Pons (tissue), 1 donor: Measurements from ENCODE around the gene CYP2J2.
"Not testable (repeated sequence)": the region's sequence is repeated elsewhere in the genome, so short reads cannot be mapped to it uniquely, and the experiment has no call there.

Experiments
- DNase-seq: peaks from one replicate; pipeline ENCODE4 v3.0.0-alpha.2; 2016; ENCODE audit warnings: low spot score

Gene CYP2J2

DNA sequence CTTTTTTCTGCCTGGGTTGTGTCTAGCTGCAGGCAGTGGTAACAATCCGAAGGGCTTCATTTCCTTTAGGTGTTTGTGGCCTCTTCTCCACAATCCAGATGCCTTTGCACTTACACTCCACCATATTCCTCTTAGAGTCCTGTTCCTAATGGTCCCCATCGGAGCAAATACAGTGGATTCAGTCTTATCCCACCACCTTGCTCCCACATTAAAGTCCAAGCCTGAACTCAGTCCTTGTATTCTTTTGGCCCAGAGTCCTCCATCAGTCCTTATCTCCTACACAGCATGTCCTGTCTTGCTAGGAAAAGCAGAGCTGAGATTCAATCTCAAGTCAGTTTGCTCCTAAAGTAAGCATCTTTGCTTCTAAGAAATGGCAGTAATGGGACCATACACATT is 8.8 kb downstream of the CYP2J2 start:
- peak; percentile 37 for DNase-seq

DNA sequence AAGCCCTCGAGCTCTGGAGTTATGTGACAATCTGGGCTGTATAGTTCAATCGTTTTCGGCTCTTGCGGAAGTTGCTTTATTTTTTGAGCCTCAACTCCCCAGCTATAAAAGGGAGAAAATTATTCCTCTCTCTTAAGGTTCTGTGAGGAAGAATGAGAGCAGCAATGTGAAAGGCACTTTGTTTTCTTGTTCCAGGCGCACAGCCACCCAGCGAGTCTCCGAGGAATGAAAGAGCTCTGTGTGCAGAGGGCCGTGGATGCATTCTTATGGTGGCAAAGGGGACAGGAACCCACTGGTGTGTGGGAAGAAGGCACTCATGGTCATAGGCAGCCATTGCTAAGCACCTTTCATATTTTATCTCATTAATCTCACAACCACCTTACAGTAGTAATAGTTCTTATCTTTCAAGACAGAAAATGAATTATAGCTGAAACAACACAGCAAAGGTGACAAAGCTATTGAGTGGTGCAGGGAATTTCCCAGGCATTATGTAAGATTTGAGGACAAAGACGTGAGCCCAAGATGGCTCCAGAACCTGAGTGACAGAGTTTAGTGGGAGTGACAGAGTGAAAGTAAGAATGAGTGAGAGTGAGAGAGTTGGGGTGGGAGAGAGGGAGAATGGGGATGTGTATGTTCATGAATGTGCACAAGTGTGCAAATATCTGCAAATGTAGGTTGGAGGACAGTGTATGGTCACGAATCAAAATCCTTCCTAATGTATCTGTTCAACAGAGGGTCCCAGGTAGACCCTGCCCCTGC is 9.4 kb downstream of the CYP2J2 start:
- peak; percentile 97 for DNase-seq

DNA sequence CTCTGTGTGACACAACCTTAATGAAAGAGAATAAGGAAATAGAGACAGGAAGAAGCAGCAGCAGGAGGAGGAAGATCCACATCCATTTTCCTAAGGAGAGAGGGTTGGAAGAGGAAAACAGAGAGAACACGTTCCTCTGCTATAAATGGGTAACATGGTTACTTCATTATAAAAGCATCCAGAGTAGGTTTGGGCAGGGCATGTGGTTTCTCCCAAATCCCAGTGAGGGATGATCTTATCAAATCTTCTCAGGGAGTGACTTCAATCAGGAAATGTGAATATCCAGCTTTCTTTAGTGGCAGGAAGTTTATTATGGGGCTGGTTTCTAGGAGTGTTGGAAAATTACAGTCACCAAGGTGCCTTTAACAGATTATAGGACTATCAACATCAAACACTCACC is 11.1 kb downstream of the CYP2J2 start:
- no peak for DNase-seq

DNA sequence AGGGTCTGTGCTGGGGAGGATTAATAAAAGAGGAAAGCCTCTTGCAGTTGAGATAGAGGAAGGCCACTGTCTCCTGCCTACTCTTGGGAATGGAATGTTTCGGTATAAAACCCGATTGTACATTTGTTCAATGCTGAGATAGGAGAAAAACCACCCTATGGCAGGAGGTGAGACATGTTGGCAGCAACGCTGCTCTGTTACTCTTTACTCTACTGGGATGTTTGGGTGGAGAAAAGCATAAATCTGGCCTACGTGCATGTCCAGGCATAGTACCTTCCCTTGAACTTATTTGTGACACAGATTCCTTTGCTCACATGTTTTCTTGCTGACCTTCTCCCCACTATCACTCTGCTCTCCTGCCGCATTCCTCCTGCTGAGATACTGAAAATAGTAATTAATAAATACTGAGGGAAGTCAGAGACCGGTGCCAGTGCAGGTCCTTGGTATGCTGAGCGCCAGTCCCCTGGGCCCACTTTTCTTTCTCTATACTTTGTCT is 11.7 kb downstream of the CYP2J2 start:
- not testable (repeated sequence) for DNase-seq

DNA sequence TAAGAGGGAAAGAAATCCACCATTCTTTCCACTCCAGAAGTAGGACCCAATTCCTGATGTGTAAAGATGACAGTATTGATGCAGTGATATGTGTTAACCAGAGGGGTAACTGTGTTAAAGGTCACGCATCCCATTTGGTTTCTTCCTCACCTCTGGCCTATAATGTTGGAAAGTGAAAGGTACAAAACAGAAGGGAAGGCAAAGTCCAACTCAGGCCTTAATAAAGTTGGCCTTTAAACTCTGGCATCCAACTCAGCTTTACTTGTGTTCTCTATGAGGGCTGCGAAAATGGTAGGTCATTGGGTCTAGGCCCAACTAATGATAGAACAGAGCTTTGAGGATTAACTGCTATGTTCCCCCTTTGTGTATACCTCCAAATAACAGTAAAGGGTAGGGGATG is 17.9 kb downstream of the CYP2J2 start:
- DNase-seq = no peak

DNA sequence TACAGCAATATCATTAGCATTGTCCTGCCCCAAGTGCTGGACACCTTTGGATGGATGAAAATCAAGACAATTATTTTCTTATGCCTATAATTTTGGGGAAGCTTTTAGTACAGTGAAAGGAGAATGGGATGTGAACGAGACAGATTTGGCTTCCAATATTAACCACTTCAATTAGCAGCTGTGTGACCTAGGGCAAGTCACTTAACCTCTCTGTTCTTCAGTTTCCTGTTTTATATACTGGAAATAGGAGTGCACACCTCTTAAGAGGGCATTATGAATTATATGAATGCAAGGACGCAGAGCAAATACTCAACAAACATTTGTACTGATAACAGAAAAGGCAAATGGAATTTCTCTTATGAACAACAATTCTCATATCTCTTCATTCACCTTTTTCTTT is 18.5 kb downstream of the CYP2J2 start:
- no peak for DNase-seq

DNA sequence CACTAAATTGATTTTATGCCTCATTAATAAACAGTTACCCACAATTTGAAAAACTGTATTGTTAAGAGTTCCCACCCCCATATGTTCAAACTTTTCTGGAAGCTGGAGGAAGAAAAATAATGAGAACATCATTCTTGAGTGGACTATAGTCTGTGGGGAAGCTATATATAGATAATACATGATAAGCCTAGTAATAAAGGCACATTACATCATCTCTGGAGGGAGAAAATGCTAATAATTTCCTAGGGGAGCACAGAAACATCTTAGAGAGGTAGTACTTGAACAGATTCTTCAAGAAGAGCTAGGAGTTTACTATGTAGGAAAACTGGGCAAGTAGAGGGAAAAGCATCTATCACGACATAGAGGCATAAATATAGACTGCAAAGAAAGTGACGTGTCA is 19.6 kb downstream of the CYP2J2 start:
- DNase-seq = no peak

DNA sequence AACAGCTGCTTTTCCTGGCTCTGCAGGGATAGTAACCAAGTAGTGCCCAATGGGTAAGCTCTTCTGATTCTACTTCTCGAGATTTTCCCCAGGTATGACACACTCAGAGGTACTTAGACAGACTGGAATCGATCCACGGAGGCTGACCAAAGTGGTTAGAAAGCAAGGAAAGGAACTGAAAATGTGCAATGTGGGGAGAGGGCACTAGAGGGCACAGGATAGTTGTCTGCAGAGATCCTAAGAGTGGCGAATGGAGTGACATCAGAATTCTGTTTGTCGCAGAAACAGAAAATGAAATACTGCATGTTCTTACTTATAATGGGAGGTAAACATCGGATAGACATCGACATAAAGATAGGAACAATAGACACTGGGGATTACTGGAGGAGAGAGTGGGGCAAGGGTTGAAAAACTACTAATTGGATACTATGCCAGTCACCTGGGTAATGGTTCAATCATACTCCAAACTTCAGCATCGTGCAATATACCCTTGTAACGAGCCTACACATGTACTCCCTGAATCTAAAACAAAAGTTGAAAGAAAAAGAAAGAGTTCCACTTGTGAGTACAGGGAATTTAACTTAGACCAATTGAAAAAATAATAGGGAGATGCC is 23.3 kb downstream of the CYP2J2 start:
- DNase-seq = peak; percentile 85

DNA sequence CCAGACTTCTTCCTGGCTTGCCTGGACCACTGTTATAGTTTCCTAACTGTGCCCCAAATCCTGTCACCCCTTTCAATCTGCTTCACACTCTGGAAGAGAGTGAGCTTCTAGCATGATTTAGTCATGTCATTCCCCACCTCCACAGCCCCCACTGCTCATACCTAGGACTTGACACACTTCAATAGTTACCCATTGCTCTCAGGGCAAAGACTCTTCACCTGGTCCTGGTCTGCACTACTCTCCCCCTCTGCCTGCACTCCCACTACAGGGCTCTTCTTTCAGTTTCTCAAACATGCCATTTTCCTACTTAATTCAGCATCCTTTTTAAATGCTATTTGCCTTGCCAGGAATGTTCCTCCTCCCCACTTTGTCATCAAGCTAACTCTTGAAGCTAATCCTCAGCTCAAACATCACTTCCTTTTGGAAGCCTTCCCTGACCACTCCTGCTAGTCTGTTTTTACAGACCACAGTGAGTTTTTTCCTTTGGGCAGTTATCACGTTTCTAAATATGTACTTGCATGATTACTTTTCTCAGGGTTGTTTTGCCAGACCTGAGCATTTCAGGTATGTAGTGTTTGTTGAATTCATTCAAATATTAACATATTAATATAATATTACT is 24.7 kb downstream of the CYP2J2 start:
- no peak for DNase-seq

DNA sequence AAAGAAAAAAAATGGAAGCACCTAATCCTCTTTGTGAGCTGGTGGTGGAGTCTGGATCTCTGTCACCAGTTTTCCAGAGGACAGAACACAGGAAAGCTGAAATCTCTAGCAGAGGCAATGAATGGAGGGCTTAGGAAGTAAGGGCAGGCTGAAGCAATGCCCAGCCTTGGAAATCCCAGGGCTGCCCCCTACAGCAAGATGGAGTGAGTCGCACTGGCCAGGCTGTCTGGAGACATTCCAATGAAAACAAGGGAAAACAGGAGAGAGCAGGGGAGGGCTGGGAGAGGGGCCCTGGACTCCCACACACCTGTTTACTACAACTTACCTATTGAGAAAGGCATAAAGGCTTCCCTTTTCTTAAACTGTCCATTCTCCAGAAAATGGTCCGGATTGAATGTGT is 25.9 kb downstream of the CYP2J2 start:
- DNase-seq = no peak

DNA sequence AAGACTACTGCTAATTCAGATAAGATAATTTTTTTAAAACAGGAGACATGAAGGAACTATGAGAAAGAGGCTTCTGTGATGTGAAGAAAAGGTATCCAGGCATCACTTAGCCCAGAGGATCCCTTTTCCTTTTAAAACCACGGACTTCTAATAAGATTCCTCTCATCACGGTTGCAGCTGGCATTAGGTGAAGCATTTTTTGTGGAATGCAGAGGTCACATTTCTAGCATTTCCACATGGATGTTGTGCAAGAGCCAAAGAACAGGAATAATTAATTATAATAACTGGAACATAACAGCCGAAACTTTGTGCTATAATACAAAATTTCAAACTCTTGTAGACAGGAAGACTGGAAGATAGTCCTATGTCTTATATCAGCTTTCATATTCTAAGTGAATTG is 27.6 kb downstream of the CYP2J2 start:
- DNase-seq = no peak

DNA sequence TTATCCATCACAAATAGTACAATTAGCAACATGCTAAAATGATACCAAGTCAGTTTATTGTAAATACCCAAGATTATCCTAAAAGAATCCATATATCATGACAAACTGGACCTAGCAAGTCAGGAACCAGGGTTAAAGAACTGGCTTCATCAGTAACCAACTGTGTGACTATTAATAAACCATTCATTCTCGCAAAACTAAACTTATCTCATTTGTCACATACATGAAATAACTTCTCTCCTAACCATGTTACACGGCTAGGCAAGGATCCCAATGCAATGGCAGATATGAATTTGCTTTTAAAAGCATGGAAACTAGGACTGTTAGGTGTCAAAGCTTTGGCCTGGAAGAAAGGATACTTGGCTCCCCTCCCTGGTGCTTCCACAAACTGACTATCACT is 29.4 kb downstream of the CYP2J2 start:
- no peak for DNase-seq

DNA sequence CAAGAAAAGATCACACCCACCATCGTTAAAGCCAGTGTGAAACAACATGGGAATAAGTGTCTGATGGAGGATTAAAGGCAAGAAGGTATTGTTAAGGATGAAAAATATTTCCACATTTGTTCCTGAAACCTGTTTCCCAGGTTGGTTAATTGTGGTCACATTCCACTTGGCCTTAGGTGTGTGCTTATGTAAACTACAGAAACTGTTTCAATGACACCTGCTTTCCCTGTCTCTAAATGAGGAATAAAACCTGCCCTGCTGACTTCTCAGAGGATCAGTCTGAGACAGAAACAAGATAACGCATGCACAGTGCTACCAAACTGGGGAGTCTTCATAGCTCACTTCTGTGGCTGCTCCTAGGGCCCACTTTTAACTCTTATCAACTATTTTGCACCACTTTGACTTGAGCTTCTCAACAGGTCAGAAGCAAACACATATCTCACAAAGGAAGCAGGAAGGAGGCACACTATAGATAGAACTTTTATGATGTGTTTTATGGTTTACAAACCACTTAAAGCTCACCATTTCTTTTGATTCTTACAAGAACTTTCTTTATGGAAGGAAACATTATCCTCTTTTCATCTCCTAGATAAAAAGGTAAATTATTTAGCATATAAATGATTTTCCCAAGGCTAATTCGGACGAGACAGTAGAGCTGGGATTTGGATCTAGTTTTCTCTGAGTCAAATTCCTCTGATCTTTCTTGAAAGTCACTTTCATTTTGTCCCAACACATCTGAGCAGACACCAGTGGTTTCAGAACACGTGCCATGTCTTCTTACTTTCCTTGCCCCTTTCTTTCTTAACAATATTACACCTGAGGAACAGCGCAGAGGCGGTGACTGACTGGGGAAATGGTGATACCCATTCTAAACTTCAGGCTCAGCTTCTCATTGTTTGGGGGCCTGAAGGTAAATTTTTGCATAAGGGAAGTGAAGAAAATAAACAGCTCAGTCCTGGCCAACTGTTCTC is 33.4 kb downstream of the CYP2J2 start:
- no peak for DNase-seq

DNA sequence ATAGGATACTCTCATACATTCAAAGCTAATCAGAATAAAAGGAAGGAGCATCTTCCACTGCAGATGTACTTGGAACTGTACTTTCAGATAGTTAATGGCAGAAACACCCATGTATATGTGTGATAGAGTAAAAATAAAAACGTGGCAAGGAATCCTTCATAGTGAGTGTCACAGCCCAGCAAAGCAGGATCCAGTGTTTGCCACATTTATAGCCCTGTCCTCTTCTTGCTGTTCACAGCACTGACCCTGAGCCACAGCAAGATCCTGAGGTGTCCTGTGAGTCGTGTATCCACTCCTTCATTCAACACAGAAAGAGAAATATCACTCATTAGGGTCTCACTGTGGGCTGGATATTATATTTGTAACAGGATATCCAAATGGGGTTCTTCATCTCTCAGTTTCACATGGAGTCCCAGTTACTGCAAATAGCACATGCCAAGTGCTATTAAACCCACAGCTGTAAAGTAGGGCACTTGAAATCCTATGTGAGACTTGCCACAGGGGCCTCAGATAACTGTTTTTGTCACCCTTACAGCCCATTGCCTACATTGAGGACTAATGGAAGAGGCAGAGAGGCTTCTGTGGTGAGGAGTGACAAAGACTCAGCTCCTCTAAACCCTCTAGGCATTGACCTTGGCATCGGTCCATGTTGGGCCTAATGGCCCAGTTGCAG is 41.3 kb downstream of the CYP2J2 start:
- no peak for DNase-seq

DNA sequence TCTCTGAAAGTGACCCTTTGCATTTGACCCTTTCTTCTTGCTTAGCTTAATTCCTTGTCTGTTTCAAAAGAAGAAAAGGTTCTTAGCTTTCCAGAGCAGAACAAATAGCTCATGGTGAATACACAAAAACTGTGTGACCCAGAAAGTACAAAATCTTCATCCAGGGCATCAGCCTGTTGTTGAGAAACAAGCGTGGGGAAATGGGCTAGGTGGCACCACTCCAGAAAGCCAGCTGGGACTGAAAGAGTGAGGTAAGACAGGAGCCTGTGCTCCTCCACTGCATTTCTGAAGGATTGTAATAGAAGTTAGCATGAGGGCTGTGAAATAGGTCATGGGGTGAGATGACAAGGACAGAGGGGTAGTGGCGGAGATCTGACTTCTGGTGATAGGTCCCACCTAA is 45.8 kb downstream of the CYP2J2 start:
- DNase-seq = no peak

DNA sequence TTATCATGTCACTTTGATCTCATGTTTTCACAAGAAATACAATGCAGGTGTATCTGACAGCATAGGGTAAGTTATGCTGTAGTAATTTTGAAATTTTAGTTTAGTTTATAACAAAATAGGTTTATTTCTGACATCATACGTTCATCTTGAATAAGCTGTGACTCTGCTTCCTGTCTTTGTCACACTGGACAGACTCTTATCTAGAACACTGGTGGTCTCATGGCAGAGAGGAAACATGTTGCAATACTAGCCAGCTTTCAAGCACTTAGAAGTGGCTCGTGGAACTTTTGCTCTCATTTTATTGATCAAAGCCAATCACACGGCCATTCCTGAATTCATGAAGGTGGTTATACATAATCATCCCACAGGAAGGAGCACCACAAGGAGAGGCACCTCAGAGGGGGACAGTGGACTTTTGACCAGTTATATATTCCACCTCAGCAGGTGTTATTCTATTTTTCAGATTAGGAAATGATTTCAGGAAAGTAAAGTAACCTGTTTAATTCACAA is 46.5 kb downstream of the CYP2J2 start:
- DNase-seq = no peak

DNA sequence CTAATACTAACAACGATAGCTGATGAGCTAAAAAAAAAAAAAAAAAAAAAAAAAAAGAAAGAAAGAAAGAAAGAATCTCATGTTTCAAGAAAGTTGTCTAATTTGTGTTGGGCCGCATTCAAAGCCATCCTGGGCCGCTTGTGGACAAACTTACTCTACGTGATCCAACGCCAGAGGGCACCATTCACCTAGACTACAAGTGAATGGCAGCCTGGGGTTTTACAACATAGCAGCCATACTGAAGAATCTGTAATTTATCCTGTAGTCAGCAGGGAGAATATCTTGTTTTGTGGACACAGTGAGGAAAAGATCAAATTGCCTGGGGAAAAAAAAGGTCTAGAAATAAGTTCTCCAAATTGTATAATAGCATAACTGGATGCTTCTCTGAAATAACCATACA is 47.0 kb downstream of the CYP2J2 start:
- DNase-seq = peak; percentile 82

DNA sequence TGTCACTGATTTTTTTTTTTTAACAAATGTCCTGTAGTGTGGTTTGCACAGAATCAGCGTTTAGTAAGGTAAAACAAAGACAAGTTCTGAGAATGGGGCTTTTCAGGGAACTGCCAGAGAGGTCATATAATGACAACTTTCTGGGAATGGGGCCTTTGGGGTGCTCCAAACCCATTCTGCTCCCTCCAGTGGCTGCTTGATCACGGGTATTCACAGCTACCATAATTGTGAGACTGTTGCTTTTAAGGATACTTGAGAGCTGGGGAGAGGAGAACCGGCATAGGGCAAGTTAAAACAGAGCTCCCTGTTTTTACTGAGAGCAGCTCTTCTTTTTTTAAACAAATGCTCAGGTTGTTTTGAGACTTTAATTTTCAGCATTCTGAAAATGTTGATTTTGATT is 48.2 kb downstream of the CYP2J2 start:
- no peak for DNase-seq

DNA sequence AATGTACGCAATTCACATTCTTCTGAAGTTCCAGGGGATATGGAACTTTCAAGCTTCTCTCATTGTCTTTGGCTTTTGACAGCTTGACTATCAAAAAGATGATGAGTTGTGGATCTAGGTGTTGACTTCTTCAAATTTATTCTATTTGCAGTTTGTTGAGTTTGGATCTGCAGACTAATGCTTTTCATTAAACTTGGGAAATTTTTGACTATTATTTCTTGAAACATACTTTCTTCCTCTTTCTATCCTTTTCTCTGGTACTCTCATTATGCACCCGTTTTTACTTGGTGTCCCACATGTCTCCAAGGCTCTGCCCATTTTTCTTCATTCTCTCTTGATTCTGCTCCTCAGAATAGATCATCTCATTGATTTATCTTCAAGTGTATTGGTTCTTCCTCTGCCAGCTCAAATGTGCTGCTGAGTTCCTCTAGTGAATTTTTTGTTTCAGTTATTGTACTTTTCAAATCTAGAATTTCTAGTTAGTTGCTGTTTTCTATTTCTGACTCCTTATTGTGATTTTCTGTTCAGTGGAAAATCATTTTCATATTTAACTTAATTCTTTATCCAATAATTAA is 49.4 kb downstream of the CYP2J2 start:
- DNase-seq = no peak

DNA sequence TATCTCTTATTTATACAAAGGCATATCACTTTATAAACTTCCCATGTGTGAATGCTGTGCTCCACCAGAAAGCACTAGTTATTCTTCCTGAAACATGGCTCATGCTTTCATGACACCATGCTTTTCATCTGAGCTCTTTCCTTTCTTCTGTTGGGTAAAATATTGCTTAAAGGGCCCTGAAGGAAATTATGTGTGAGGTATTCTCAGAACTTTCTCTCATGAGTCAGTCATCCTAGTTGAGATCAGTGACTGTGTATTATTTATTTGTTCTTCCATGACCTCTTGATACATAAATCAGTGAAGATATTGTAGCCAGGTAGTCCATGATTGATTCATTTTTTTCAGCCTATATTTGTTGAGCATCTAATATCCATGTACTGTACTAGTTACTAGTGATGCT is 54.8 kb downstream of the CYP2J2 start:
- no peak for DNase-seq

DNA sequence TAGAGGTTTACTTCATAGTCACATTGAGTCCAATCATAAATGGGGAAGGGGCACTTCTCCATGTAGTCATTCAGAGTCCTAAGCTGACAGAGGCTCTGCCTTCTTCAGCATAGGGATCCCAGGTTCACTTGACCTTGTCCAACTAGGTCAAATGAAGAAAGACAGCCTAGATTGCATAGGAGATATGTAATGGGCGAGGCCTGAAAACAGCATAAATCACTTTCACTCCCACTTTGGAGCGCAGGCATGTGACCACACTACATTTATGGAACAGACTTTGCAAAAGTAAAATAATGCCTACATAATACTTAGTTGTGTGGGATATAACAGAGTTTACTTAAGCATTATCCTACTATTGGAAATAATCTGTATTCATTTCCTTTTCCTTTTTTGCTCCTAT is 60.1 kb downstream of the CYP2J2 start:
- DNase-seq = no peak
